ENCODE data around the gene IQCN.

Gene IQCN

GRCh38 chr19:18257503-18258470, 16.5 kb downstream of the IQCN start:
- Histone ChIP-seq H3K27ac (ENCODE audit: low read length) (no peak overlapping the region), H3K9ac (ENCODE audit: low read length) (no peak overlapping the region), H3K9me3 (ENCODE audit: control insufficient read depth, low read depth, low read length) (no peaks in the 10 kb centered on the region), H3K4me3 (ENCODE audit: low read length) (no peak overlapping the region), H3K36me3 (ENCODE audit: control insufficient read depth, low read depth, low read length) (no peaks in the 10 kb centered on the region), H3K4me1 (ENCODE audit: control insufficient read depth, low read depth, low read length) (peaks cover 5% of the 10 kb centered on the region), H3K27me3 (ENCODE audit: control insufficient read depth, insufficient read depth, low read length) (peaks cover 20% of the 10 kb centered on the region)

GRCh38 chr19:18254546-18255503, 19.4 kb downstream of the IQCN start:
- H3K4me3 ChIP-seq (ENCODE audit: low read length), result peak overlapping the region; percentile 17
- no peak overlapping the region for H3K9ac ChIP-seq (ENCODE audit: low read length)

DNA sequence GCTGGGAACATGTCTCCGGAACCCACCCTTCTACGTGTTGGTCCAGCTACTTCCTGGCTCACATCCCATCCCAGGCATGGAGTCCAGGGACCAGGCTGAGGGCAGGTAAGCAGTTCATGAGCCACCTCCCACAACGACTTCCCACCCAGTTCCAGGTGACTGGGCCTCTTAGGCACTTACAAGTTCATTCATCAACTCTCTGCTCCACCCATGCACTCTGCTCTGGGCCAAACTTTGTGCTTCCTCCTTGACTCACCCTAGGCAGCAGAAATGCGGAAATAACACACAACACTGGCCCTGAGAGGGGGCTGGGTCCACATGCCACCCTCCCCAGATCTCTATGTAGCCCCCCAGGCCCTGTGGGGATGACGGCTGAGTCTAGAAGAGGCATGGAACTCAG, 20.5 kb downstream of the IQCN start:
- Histone ChIP-seq H3K36me3 (ENCODE audit: control insufficient read depth, low read depth, low read length) (no peaks in the 10 kb centered on the region), H3K27me3 (ENCODE audit: control insufficient read depth, insufficient read depth, low read length) (peaks cover 20% of the 10 kb centered on the region), H3K27ac (ENCODE audit: low read length) (no peak overlapping the region), H3K4me3 (ENCODE audit: low read length) (no peak overlapping the region), H3K4me1 (ENCODE audit: control insufficient read depth, low read depth, low read length) (peaks cover 5% of the 10 kb centered on the region), H3K9me3 (ENCODE audit: control insufficient read depth, low read depth, low read length) (no peaks in the 10 kb centered on the region), H3K9ac (ENCODE audit: low read length) (no peak overlapping the region)

More at GRCh38 chr19:18254546-18255503, 19.4 kb downstream of the IQCN start:
- Histone ChIP-seq H3K36me3 (ENCODE audit: control insufficient read depth, low read depth, low read length) (no peaks in the 10 kb centered on the region), H3K27ac (ENCODE audit: low read length) (no peak overlapping the region), H3K4me1 (ENCODE audit: control insufficient read depth, low read depth, low read length) (peaks cover 5% of the 10 kb centered on the region), H3K9me3 (ENCODE audit: control insufficient read depth, low read depth, low read length) (no peaks in the 10 kb centered on the region), H3K27me3 (ENCODE audit: control insufficient read depth, insufficient read depth, low read length) (peaks cover 20% of the 10 kb centered on the region)

DNA sequence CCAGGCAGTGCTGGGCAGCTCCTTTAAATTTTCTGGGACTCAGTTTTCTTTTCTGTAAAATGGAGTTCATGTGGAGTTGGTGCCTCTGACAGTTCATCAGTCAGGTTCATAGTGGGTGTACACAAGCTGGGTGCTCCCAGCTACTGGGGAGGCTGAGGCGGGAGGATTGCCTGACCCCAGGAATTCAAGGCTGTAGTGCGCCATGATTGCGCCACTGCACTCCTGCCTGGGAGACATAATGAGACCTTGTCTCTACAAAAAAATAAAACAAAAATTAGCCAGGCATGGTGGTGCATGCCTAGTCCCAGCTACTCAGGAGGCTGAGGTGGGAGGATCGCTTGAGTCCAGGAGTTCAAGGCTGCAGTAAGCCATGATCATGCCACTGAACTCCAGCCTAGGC, 21.1 kb downstream of the IQCN start:
- Histone ChIP-seq H3K27me3 (ENCODE audit: control insufficient read depth, insufficient read depth, low read length) (peaks cover 20% of the 10 kb centered on the region), H3K36me3 (ENCODE audit: control insufficient read depth, low read depth, low read length) (no peaks in the 10 kb centered on the region), H3K9ac (ENCODE audit: low read length) (no peak overlapping the region), H3K27ac (ENCODE audit: low read length) (no peak overlapping the region), H3K4me1 (ENCODE audit: control insufficient read depth, low read depth, low read length) (peaks cover 5% of the 10 kb centered on the region), H3K9me3 (ENCODE audit: control insufficient read depth, low read depth, low read length) (no peaks in the 10 kb centered on the region), H3K4me3 (ENCODE audit: low read length) (no peak overlapping the region)

DNA sequence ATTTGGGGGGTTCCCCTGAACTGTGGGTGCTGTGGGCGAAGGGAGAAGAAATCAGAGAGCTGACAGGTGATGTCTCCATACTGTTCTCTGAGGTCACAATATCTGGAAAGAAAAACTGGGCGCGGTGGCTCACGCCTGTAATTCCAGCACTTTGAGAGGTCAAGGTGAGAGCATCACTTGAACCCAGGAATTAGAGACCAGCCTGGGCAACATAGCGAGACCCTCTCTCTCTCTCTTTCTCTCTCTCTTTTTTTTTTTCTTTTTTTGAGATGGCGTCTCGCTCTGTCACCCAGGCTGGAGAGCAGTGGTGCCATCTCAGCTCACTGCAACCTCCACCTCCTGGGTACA, 21.9 kb downstream of the IQCN start:
- Histone ChIP-seq H3K9ac (ENCODE audit: low read length) (no peak overlapping the region), H3K9me3 (ENCODE audit: control insufficient read depth, low read depth, low read length) (no peaks in the 10 kb centered on the region), H3K4me1 (ENCODE audit: control insufficient read depth, low read depth, low read length) (peaks cover 5% of the 10 kb centered on the region), H3K27ac (ENCODE audit: low read length) (no peak overlapping the region), H3K4me3 (ENCODE audit: low read length) (no peak overlapping the region), H3K36me3 (ENCODE audit: control insufficient read depth, low read depth, low read length) (no peaks in the 10 kb centered on the region), H3K27me3 (ENCODE audit: control insufficient read depth, insufficient read depth, low read length) (peaks cover 20% of the 10 kb centered on the region)

DNA sequence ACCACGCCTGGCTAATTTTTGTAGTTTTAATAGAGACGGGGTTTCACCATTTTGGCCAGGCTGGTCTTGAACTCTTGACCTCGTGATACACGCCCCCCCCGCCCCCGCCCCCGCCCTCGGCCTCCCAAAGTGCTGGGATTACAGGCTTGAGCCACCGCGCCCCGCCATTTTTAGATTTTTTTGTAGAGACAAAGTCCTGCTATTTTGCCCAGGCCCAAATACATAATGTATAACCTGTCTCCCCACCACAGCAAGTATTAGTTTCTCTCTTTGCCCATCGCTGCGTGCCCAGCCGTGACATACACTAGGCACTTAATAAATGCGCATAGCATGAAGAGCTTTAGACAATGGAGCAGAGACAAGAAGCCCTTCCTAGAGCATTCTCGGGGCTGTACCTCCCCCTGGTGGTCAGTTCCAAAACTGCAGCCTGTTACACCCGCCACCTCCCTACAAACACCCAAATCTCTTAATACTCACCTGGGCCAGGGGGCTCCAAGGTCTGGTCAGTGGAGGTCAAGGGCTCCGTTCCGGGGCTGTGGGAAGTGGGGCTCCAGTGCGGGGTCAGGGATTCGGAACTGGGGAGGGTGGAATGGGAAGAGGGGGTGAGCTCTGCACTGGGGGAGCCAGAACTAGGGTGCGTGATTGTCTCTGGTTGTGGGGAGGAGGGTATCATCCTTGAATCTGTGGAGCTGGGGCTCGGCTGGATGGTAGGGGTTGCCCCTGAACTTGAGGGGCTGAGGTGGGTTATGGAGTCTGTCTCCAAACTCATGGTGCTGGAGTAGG, 22.5 kb downstream of the IQCN start:
- Histone ChIP-seq H3K9me3 (ENCODE audit: control insufficient read depth, low read depth, low read length) (no peaks in the 10 kb centered on the region), H3K4me3 (ENCODE audit: low read length) (no peak overlapping the region), H3K9ac (ENCODE audit: low read length) (no peak overlapping the region), H3K4me1 (ENCODE audit: control insufficient read depth, low read depth, low read length) (peaks cover 5% of the 10 kb centered on the region), H3K27me3 (ENCODE audit: control insufficient read depth, insufficient read depth, low read length) (peaks cover 20% of the 10 kb centered on the region), H3K27ac (ENCODE audit: low read length) (no peak overlapping the region), H3K36me3 (ENCODE audit: control insufficient read depth, low read depth, low read length) (no peaks in the 10 kb centered on the region)

GRCh38 chr19:18249834-18250233, 24.4 kb downstream of the IQCN start:
- no peaks in the 10 kb centered on the region for H3K9me3 ChIP-seq (ENCODE audit: control insufficient read depth, low read depth, low read length)
- H3K27me3 ChIP-seq (ENCODE audit: control insufficient read depth, insufficient read depth, low read length), result peaks cover 19% of the 10 kb centered on the region
- H3K36me3 ChIP-seq (ENCODE audit: control insufficient read depth, low read depth, low read length), result no peaks in the 10 kb centered on the region
- no peak overlapping the region for H3K27ac ChIP-seq (ENCODE audit: low read length)
- H3K4me1 ChIP-seq (ENCODE audit: control insufficient read depth, low read depth, low read length), result peaks cover 5% of the 10 kb centered on the region
- no peak overlapping the region for H3K4me3 ChIP-seq (ENCODE audit: low read length)
- H3K9ac ChIP-seq (ENCODE audit: low read length), result no peak overlapping the region

- Histone ChIP-seq H3K27me3 (ENCODE audit: control insufficient read depth, insufficient read depth, low read length) (no peaks in the 10 kb centered on the region), H3K36me3 (ENCODE audit: control insufficient read depth, low read depth, low read length) (no peaks in the 10 kb centered on the region), H3K4me1 (ENCODE audit: control insufficient read depth, low read depth, low read length) (no peaks in the 10 kb centered on the region), H3K27ac (ENCODE audit: low read length) (no peak overlapping the region), H3K9ac (ENCODE audit: low read length) (no peak overlapping the region), H3K4me3 (ENCODE audit: low read length) (no peak overlapping the region), H3K9me3 (ENCODE audit: control insufficient read depth, low read depth, low read length) (no peaks in the 10 kb centered on the region)
Observed at GRCh38 chr19:18245297-18245696, 29.0 kb downstream of the IQCN start.

- H3K27ac ChIP-seq (ENCODE audit: low read length), result no peak overlapping the region
- H3K9ac ChIP-seq (ENCODE audit: low read length), result no peak overlapping the region
- no peaks in the 10 kb centered on the region for H3K4me1 ChIP-seq (ENCODE audit: control insufficient read depth, low read depth, low read length)
- no peaks in the 10 kb centered on the region for H3K36me3 ChIP-seq (ENCODE audit: control insufficient read depth, low read depth, low read length)
- H3K27me3 ChIP-seq (ENCODE audit: control insufficient read depth, insufficient read depth, low read length), result no peaks in the 10 kb centered on the region
- H3K9me3 ChIP-seq (ENCODE audit: control insufficient read depth, low read depth, low read length), result no peaks in the 10 kb centered on the region
- no peak overlapping the region for H3K4me3 ChIP-seq (ENCODE audit: low read length)
Observed at GRCh38 chr19:18239303-18239702, 34.9 kb downstream of the IQCN start.

GRCh38 chr19:18234194-18234593, 40.1 kb downstream of the IQCN start:
- no peaks in the 10 kb centered on the region for H3K9me3 ChIP-seq (ENCODE audit: control insufficient read depth, low read depth, low read length)
- no peak overlapping the region for H3K27ac ChIP-seq (ENCODE audit: low read length)
- H3K27me3 ChIP-seq (ENCODE audit: control insufficient read depth, insufficient read depth, low read length), result no peaks in the 10 kb centered on the region
- no peak overlapping the region for H3K4me3 ChIP-seq (ENCODE audit: low read length)
- peaks cover 15% of the 10 kb centered on the region for H3K4me1 ChIP-seq (ENCODE audit: control insufficient read depth, low read depth, low read length)
- H3K9ac ChIP-seq (ENCODE audit: low read length), result no peak overlapping the region
- H3K36me3 ChIP-seq (ENCODE audit: control insufficient read depth, low read depth, low read length), result no peaks in the 10 kb centered on the region

All from iPS-18a (cell line).